Measurements from ENCODE around the gene RNASEL.
"Not testable (repeated sequence)": the region's sequence is repeated elsewhere in the genome, so short reads cannot be mapped to it uniquely, and the experiment has no call there.

Gene RNASEL, protein sequence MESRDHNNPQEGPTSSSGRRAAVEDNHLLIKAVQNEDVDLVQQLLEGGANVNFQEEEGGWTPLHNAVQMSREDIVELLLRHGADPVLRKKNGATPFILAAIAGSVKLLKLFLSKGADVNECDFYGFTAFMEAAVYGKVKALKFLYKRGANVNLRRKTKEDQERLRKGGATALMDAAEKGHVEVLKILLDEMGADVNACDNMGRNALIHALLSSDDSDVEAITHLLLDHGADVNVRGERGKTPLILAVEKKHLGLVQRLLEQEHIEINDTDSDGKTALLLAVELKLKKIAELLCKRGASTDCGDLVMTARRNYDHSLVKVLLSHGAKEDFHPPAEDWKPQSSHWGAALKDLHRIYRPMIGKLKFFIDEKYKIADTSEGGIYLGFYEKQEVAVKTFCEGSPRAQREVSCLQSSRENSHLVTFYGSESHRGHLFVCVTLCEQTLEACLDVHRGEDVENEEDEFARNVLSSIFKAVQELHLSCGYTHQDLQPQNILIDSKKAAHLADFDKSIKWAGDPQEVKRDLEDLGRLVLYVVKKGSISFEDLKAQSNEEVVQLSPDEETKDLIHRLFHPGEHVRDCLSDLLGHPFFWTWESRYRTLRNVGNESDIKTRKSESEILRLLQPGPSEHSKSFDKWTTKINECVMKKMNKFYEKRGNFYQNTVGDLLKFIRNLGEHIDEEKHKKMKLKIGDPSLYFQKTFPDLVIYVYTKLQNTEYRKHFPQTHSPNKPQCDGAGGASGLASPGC

DNA sequence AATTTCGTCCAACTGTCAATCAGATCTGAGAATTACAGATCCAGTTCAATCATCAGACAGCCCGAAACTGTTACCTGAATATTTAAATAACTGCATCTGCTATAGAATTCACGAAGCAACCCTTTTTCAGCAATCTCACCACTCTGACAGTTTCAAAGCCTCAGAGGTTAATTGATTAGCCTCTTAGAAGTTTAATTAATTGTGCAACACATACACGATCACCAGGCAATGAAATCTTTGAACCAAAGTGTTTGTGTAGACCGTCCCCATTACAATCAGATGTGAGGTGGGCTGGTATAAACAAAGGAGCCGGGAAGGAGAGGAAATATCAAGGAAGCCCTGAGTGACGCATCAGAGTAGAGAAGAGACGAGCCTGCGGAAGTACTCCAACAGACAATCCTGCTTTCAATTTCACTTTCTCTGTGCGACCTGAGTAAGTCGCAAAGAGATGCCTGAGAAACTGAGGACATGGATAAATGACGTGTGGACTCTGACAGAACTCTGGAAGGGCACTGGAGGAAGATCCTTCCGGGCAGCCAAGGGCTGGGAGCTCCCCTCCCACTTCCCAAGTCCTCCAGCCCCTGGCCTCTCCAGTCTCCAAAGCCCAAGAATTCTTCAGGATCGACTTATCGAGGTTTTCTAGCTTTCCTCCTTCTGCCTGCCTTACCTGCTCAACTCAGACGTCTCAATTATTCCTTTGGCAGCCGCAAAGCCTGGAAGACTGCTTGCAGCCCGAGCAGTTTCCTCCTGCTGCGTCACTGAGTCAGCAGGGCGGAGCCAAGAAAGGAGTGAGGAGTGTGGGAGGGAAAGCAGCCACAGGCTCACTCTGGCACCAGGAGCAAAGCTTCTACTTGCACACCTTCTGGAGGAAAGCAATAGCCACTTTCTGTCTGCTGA lies at the start of gene RNASEL:
RNASEL (minus strand) TSS at position 757 of the 897 bp plus-strand sequence. CDS start 2,450 bp downstream, outside the sequence.
- peak within 1 kb of the TSS; percentile 42 for H3K4me3 ChIP-seq (ENCODE audit: low read depth, low read length)

DNA sequence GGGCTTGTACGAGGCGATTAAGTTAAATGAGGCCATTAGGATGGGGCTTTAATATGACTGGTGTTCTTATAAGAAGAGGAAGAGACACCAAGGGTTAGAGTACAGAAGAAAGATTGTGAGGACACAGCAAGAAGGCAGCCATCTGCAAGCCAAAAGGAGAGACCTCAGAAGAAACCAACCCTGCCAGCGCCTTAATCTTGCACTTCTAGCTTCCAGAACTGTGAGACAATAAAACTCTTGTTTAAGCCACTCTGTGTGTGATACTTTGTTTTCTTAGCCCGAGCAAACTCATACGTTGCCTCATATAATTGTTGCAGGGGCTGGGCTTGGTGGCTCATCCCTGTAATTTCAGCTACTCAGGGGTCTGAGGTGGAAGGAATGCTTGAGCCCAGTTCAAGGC lies 48.7 kb upstream of the RNASEL start:
- H3K4me3 ChIP-seq (ENCODE audit: low read depth, low read length), result no peak overlapping the region

GRCh38 chr1:182635871-182636270 lies 46.8 kb upstream of the RNASEL start:
- no peak overlapping the region for H3K4me3 ChIP-seq (ENCODE audit: low read depth, low read length)

GRCh38 chr1:182634306-182635072 lies 45.4 kb upstream of the RNASEL start:
- H3K4me3 ChIP-seq (ENCODE audit: low read depth, low read length), result no peak overlapping the region

DNA sequence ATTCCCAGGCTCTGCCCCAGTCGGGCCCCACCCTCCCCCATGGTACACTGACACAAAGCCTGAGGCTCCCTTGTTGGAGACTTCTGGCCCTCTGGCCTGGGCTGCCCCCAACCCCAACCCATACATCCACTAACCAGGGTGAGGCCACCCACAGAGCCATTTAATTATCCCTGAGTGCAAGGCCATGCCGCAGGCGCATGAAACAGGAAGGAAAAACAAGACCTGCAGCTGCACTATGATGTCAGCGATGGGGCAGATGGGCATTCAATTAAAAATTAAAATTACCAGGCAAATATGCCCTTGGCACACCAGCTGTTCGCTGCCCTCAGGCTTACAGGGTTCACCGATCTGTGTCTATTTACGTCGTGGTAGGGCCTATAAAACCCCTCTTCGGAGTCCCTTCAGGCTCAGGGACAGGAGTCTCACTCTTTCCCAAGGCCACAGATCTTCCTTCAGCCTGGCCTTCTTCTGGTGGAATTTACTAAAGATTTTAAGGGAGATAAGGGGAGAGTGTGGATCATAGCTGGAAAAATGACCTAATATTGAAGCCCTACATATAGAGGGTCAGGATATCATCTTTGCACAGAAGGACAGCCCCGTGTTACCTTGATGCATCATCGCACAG lies 44.7 kb upstream of the RNASEL start:
- no peak overlapping the region for H3K4me3 ChIP-seq (ENCODE audit: low read depth, low read length)

DNA sequence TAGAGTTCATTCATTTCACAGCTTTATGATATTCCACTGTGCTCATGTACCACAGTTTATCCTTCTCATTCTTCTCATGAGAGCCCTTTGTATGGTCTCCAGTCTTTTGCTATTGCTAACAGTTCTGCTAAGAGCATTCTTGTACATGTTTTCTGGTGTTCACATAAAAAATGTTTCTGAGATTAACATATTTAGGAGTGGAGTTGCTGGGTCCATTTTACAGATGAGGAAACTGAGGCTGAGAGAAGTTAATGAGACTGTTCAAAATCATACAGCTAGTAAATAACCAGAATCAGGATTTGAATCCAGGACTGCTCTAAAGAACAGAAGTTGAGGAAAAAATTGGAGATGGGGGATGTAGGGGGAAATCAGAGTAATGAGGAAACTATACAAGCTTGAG lies 44.0 kb upstream of the RNASEL start:
- no peak overlapping the region for H3K4me3 ChIP-seq (ENCODE audit: low read depth, low read length)

DNA sequence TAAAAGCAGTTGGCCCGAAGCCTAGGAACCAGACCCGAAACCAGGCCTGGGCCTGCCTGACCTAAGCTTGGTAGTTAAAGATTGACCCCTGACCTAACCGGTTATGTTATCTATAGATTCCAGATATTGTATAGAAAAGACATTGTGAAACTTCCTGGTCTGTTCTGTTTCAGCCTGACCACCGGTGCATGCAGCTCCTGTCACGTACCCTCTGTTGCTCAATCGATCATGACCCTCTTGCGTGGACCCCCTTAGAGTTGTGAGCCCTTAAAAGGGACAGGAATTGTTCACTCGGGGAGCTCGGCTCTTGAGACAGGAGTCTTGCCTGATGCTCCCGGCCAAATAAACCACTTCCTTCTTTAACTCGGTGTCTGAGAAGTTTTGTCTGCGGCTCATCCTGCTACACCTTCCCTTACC lies 43.4 kb upstream of the RNASEL start:
- H3K4me3 ChIP-seq (ENCODE audit: low read depth, low read length), result not testable (repeated sequence)

DNA sequence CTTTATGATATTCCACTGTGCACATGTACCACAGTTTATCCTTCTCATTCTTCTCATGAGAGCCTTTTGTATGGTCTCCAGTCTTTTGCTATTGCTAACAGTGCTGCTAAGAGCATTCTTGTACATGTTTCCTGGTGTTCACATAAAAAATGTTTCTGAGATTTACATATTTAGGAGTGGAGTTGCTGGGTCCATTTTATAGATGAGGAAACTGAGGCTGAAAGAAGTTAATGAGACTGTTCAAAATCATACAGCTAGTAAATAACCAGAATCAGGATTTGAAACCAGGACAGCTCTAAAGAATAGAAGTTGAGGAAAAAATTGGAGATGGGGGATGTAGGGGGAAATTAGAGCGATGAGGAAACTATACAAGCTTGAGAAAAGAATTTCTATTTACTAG lies 42.9 kb upstream of the RNASEL start:
- H3K4me3 ChIP-seq (ENCODE audit: low read depth, low read length), result no peak overlapping the region

- H3K4me3 ChIP-seq (ENCODE audit: low read depth, low read length), result no peak overlapping the region
Measured at GRCh38 chr1:182631053-182631677, 42.1 kb upstream of the RNASEL start.

- H3K4me3 ChIP-seq (ENCODE audit: low read depth, low read length), result no peak overlapping the region
Measured at GRCh38 chr1:182630586-182630985, 41.5 kb upstream of the RNASEL start.

DNA sequence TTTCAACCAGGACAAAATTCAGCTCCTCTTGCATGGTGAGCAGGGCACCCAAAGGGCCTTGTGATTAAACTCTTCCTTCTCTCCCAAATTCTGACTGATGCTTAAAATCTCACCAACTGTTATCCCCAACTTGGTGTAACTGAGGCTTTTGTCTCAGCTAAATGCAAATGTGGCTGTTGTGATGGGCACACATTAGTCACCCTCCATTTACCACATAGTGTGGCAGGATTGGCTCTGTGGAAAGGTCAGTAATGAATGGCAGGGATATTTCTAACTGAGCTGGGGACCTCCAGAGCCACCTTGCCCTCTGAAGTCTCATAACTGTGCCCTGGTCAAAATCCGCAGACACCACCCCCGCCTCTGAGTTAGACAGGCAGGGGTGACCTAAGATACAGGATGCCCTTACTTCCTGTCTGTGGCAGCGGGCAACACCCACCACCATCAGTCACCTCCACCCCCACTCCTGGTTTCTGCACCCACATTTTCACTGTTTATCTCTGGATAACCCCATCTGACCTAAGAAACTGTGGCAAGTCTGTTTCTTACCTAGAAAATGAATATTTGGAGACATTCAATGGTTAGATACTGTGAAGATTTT lies 40.5 kb upstream of the RNASEL start:
- H3K4me3 ChIP-seq (ENCODE audit: low read depth, low read length), result no peak overlapping the region

DNA sequence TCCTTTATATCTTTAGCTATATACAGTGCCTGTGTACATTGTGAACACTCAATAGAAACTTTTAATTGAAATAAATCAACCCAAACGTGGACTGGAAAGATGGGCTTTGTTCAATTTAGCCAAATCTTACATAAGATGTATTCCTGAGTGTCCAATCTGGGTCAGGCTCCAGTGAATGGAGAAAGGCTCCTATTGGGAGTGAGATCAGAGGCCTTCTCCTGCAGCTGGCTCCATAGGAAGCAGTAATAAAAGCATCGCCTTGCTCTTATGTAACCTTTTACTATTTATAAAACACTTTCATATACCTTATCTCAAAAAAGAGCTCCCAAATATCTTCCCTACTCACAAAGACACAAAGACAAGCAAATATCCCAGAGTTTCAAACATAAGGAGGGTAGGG lies 40.0 kb upstream of the RNASEL start:
- H3K4me3 ChIP-seq (ENCODE audit: low read depth, low read length), result no peak overlapping the region

DNA sequence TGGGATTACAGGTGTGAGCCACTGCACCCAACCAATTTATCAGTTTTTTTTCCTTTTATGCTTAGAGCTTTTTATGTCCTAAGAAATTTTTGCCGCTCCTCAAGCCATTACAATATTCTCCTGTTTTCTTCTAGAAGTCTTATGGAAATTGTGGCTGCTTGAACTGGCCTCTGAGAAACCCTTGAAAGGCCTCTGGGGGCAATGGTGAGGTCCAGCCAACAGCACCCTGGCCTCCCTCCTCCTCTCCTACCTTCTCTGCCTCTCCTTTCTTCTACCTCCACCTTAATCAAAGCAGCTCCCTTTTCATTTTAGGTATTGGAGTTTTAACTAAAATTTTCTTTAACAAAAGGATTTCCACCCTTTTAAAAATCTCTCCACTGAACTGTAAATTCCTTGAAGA lies 39.6 kb upstream of the RNASEL start:
- no peak overlapping the region for H3K4me3 ChIP-seq (ENCODE audit: low read depth, low read length)

- no peak overlapping the region for H3K4me3 ChIP-seq (ENCODE audit: low read depth, low read length)
Measured at GRCh38 chr1:182627622-182628021, 38.6 kb upstream of the RNASEL start.

DNA sequence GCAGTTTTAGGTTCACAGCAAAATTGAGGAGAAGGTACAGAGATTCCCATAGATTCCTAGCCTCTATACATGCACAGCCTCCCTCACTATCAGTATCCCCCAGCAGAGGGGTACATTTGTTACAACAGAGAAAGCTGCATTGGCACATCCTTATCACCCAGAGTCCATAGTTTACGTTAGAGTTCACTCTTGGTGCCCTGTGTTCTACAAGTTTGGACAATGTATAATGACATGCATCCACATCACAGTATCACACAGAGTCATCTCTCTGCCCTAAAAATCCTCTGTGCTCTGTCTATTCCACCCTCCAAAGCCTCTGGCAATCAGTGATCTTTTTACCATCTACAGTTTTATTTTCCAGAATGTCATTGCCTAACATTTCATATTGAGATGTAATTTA lies 37.5 kb upstream of the RNASEL start:
- H3K4me3 ChIP-seq (ENCODE audit: low read depth, low read length), result no peak overlapping the region

DNA sequence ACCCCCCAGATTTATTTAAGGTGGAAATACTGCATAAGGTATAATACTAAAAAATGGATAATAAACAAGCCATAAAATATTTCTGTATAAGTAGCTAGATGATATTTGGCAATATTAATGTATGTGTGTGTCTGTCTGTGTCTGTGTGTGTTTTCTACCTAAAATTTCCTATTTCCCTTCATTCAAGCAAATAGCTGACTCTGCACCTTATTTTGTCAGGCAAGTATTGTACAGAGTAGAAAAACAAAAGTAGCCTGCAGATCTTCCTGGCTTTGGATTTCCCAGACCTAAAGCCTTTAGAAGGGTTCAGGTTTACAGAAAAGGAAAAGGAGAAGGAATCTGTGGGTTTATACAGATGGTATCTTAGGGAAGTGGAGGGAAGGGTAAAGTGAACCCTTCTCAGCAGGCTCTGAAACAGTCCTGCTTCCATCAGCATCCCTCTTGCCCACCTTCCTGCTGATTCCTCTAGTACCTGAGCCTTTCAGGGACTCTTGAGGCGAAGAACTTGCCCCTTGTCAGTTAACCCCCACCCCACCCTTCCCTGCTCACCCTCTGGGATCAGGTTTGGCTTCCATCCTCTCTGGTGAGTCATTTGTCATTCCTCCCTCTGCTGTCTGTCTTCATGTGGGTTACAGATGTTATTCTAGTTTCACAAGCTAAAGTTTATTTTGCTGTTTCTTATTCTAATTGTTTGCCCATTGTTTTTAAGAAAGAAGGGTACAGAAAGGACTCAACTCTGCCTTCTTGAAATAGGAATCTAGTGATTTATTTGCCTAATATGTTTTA lies 36.9 kb upstream of the RNASEL start:
- H3K4me3 ChIP-seq (ENCODE audit: low read depth, low read length), result no peak overlapping the region

GRCh38 chr1:182625024-182625423 lies 36.0 kb upstream of the RNASEL start:
- no peak overlapping the region for H3K4me3 ChIP-seq (ENCODE audit: low read depth, low read length)

DNA sequence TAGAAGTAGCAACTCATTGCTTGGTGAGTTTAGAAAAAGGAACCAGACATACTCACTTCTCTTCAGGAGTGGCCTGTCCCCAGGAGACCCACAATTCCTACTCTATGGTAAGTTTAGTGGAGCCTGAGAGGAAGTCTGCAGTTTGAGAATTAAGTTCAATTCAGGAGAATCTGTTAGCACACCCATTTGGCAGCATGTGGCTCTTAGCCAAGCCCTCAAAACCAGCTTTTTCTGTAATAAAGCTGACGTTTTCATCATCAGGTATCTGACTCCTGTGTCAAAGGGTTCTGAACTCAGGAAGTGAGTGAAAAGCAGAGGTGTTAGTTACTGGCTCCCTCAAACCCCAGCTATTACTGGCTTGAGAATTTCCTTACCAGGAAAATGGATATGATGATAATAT lies 35.5 kb upstream of the RNASEL start:
- H3K4me3 ChIP-seq (ENCODE audit: low read depth, low read length), result no peak overlapping the region
